Ascending aorta (tissue), 2 donors: ENCODE measurements around the gene OR10C1. TPM values are rescaled to one million over a fixed set of nuclear protein-coding genes. Genes with fewer than 3 reads are reported as not detected.
"Not testable (repeated sequence)": the region's sequence is repeated elsewhere in the genome, so short reads cannot be mapped to it uniquely, and the experiment has no call there.

ENCODE experiments used
- DNase-seq, 2 donors: peaks; one replicate each; pipeline ENCODE4 v3.0.0-alpha.2; 2019; ENCODE audit warnings: low spot score in 2 of 2
- H3K27ac ChIP-seq, 2 donors: fragments of 200-600 bp; sonication (generic); one replicate each; pipeline ENCODE4 v1.5.1; 2016 to 2017; ENCODE audit warnings: mild to moderate bottlenecking in 1 of 2
- H3K27me3 ChIP-seq: fragments of 200-600 bp; sonication (generic); one replicate; pipeline ENCODE4 v1.5.1; 2017
- H3K36me3 ChIP-seq, 2 donors: fragments of 200-600 bp; sonication (generic); one replicate each; pipeline ENCODE4 v1.5.1; 2016
- H3K4me1 ChIP-seq, 2 donors: fragments of 200-600 bp; sonication (generic); one replicate each; pipeline ENCODE4 v1.5.1; 2016 to 2017; ENCODE audit warnings: mild to moderate bottlenecking in 1 of 2
- H3K4me3 ChIP-seq, 2 donors: fragments of 200-600 bp; sonication (generic); one replicate each; pipeline ENCODE4 v1.5.1; 2016 to 2017; ENCODE audit warnings: mild to moderate bottlenecking in 1 of 2
- H3K9me3 ChIP-seq, 2 donors: fragments of 200-600 bp; sonication (generic); one replicate each; pipeline ENCODE4 v1.5.1; 2016
- intact Hi-C: fragments of 100-400 bp; cut with DNase I; formaldehyde crosslinking; loops from one replicate; pipeline ENCODE4 v1.15.1; 2023
- total RNA-seq: library from RNA; depleted of rRNA; stranded (reverse); fragments of >200 nt; gene quantifications from one replicate; pipeline ENCODE4 v1.1.0, GENCODE V29; 2016
- TF ChIP-seq, protein P1 (sequence below), 3 experiments: fragments of 200-600 bp in 2 of 3; fragments of 450-650 bp in 1 of 3; sonication (generic) in 2 of 3; IDR thresholded peaks; one replicate each; pipeline ENCODE4 v1.5.1; 2016 to 2019; ENCODE audit warnings: antibody characterized with exemption in 3 of 3, mild to moderate bottlenecking in 1 of 3, moderate library complexity in 1 of 3

OR10C1 gene
- total RNA-seq, 1 donor from 2014 or later: not detected

GRCh38 chr6:29419516-29419915 lies 19.6 kb upstream of the OR10C1 start:
- H3K4me1 ChIP-seq: no peaks in the 10 kb centered on the region

DNA sequence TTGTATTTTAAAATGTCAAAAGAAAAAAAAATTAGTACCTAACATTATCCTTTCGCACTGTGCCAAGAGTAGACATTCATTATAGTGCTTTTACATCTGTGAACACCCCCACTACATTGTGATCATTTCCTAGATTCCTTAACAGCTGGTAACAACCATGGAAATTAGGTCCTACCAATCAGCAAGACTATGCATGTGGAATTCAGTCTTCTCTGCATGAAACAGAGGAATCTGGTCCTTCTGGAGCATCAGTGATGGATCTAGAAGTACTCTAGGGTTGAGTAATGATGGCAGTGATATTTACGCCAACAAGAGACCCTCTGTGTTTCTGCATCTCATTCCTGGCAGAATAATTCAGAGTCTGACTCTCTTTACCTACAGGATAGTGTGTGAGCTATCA lies 14.9 kb upstream of the OR10C1 start:
- TF ChIP-seq, protein P1, sequence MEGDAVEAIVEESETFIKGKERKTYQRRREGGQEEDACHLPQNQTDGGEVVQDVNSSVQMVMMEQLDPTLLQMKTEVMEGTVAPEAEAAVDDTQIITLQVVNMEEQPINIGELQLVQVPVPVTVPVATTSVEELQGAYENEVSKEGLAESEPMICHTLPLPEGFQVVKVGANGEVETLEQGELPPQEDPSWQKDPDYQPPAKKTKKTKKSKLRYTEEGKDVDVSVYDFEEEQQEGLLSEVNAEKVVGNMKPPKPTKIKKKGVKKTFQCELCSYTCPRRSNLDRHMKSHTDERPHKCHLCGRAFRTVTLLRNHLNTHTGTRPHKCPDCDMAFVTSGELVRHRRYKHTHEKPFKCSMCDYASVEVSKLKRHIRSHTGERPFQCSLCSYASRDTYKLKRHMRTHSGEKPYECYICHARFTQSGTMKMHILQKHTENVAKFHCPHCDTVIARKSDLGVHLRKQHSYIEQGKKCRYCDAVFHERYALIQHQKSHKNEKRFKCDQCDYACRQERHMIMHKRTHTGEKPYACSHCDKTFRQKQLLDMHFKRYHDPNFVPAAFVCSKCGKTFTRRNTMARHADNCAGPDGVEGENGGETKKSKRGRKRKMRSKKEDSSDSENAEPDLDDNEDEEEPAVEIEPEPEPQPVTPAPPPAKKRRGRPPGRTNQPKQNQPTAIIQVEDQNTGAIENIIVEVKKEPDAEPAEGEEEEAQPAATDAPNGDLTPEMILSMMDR (IDR thresholded peaks at IDR 0.05): no peak
- H3K4me1 ChIP-seq: no peaks in the 10 kb centered on the region
- H3K4me3 ChIP-seq: no peak overlapping the region
- DNase-seq: no peak
- H3K27ac ChIP-seq: no peak overlapping the region
- H3K36me3 ChIP-seq: no peaks in the 10 kb centered on the region
- H3K9me3 ChIP-seq: no peaks in the 10 kb centered on the region
- no peaks in the 10 kb centered on the region for H3K27me3 ChIP-seq
- intact Hi-C loops: no loop called here

More at GRCh38 chr6:29419516-29419915, 19.6 kb upstream of the OR10C1 start:
- Histone ChIP-seq H3K27me3 (no peaks in the 10 kb centered on the region), H3K9me3 (no peaks in the 10 kb centered on the region), H3K4me3 (no peak overlapping the region), H3K27ac (no peak overlapping the region), H3K36me3 (no peaks in the 10 kb centered on the region)
- DNase-seq: no peak
- TF ChIP-seq, protein P1 (IDR thresholded peaks at IDR 0.05): no peak
- intact Hi-C loops: no loop called here

DNA sequence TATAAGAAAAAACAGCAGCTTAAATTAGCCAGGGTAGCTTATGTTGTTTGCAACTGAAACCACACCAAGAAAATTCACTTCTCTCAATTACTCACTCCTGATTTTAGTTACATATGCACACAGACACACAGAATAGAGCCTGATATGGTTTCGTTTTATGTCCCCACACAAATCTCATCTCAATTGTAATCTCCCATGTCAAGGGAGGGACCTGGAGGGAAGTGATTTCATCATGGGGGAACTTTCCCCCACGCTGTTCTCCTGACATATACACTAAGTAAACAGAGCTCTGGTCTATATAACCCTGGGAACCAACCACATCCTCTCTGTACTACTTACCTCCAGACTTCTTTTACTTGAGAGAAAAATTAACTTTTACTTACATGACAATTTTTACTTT lies 14.5 kb upstream of the OR10C1 start:
- intact Hi-C loops: no loop called here
- no peak overlapping the region for H3K4me3 ChIP-seq
- H3K27ac ChIP-seq: no peak overlapping the region
- DNase-seq: no peak
- no peaks in the 10 kb centered on the region for H3K4me1 ChIP-seq
- H3K9me3 ChIP-seq: no peaks in the 10 kb centered on the region
- no peaks in the 10 kb centered on the region for H3K36me3 ChIP-seq
- H3K27me3 ChIP-seq: no peaks in the 10 kb centered on the region
- TF ChIP-seq, protein P1 (IDR thresholded peaks at IDR 0.05): no peak

- TF ChIP-seq, protein P1 (IDR thresholded peaks at IDR 0.05): no peak
- DNase-seq: no peak
- no peaks in the 10 kb centered on the region for H3K36me3 ChIP-seq
- no peaks in the 10 kb centered on the region for H3K9me3 ChIP-seq
- intact Hi-C loops: no loop called here
- no peak overlapping the region for H3K27ac ChIP-seq
- H3K4me3 ChIP-seq: no peak overlapping the region
- H3K27me3 ChIP-seq: no peaks in the 10 kb centered on the region
- no peaks in the 10 kb centered on the region for H3K4me1 ChIP-seq
These were observed 14.0 kb upstream of the OR10C1 start for GRCh38 chr6:29425075-29425474.

- intact Hi-C loops: no loop called here
- TF ChIP-seq, protein P1 (IDR thresholded peaks at IDR 0.05): no peak
- H3K36me3 ChIP-seq: no peaks in the 10 kb centered on the region
- H3K9me3 ChIP-seq: no peaks in the 10 kb centered on the region
- no peaks in the 10 kb centered on the region for H3K27me3 ChIP-seq
- H3K27ac ChIP-seq: no peak overlapping the region
- H3K4me1 ChIP-seq: no peaks in the 10 kb centered on the region
- H3K4me3 ChIP-seq: no peak overlapping the region
- no peak for DNase-seq
These were observed 12.5 kb upstream of the OR10C1 start for GRCh38 chr6:29426654-29427053.

GRCh38 chr6:29436730-29437129 lies 2.4 kb upstream of the OR10C1 start:
- H3K4me3 ChIP-seq, H3K36me3 ChIP-seq, DNase-seq, H3K27ac ChIP-seq, H3K9me3 ChIP-seq, intact Hi-C loops, H3K27me3 ChIP-seq, H3K4me1 ChIP-seq: not testable (repeated sequence)
